HL-60 (cell line): Measurements from ENCODE around the gene LRRN4CL.

Experiments
- CTCF ChIP-seq: IDR thresholded peaks from one replicate; pipeline ENCODE4 v1.5.1; 2011; ENCODE audit warnings: low read length, control low read depth, inconsistent platforms; ENCODE audit not compliant: insufficient read depth
- GABPA ChIP-seq: IDR thresholded peaks from 2 replicates; pipeline ENCODE4 v1.6.1; 2012; ENCODE audit warnings: low read depth
- POLR2AphosphoS5 ChIP-seq: IDR thresholded peaks from 2 replicates; pipeline ENCODE4 v1.6.1; 2012; ENCODE audit warnings: low read depth
- SPI1 ChIP-seq: IDR thresholded peaks from 2 replicates; pipeline ENCODE4 v1.6.1; 2012; ENCODE audit warnings: low read depth, mild to moderate bottlenecking, borderline replicate concordance

DNA sequence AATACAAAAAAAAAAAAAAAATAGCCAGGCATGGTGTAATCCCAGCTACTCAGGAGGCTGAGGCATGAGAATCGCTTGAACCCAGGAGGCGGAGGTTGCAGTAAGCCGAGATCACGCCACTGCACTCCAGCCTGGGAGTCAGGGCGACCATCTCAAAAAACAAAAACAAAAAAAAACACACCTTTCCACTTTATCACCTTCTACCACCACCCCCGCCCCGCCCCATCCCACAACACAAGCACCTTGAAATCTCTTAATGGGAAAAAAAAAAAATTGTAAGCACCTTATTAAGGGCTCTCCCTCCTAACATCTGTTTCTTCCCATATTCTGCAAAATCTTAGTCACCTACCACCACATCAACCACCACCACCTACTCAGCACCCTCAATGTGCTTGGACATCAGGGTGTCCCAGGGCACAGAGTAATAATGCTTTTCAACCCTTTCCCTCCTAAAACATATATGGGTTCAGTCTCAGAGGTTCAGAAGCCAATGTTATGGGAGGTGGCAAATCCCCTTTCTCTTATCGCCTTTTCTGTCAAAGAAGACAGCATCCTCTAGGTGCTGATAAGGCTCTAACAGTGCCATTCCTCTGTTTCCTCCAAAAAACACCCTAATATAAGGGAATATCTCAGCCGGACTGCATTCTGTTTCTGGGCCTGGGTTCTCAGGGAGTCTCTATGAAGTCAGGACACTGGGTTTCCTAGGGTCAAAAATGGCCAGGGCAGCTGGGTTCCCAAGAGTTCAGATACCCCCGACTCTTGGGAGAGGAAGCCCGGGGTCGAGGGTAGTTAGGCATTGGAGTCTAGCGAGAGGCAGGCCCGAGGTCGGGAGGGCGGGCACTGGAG lies 36.9 kb downstream of the LRRN4CL start:
- TF ChIP-seq CTCF: no peak
- no peak for TF ChIP-seq POLR2AphosphoS5
- TF ChIP-seq SPI1: no peak
- no peak for TF ChIP-seq GABPA
